Ishikawa (cell line): Measurements from ENCODE around the gene NAB1.

ENCODE experiments used
- CEBPB ChIP-seq: IDR thresholded peaks from 2 replicates; pipeline ENCODE4 v1.6.1; 2012
- CREB1 ChIP-seq: IDR thresholded peaks from 2 replicates; pipeline ENCODE4 v1.6.1; 2012; ENCODE audit warnings: low read depth
- EP300 ChIP-seq: IDR thresholded peaks from 2 replicates; pipeline ENCODE4 v1.6.1; 2012; ENCODE audit warnings: borderline replicate concordance
- FOXM1 ChIP-seq: IDR thresholded peaks from 2 replicates; pipeline ENCODE4 v1.6.1; 2012; ENCODE audit warnings: low read depth, borderline replicate concordance
- NFIC ChIP-seq: IDR thresholded peaks from 2 replicates; pipeline ENCODE4 v1.6.1; 2012
- RAD21 ChIP-seq: IDR thresholded peaks from 2 replicates; pipeline ENCODE4 v1.6.1; 2012; ENCODE audit warnings: low read depth
- TCF12 ChIP-seq: IDR thresholded peaks from 2 replicates; pipeline ENCODE4 v1.6.1; 2012; ENCODE audit warnings: low read depth
- TEAD4 ChIP-seq: IDR thresholded peaks from 2 replicates; pipeline ENCODE4 v1.6.1; 2012
- TF ChIP-seq, protein P1 (sequence below): IDR thresholded peaks from 2 replicates; pipeline ENCODE4 v1.6.1; 2012; ENCODE audit warnings: low read depth, mild to moderate bottlenecking

DNA sequence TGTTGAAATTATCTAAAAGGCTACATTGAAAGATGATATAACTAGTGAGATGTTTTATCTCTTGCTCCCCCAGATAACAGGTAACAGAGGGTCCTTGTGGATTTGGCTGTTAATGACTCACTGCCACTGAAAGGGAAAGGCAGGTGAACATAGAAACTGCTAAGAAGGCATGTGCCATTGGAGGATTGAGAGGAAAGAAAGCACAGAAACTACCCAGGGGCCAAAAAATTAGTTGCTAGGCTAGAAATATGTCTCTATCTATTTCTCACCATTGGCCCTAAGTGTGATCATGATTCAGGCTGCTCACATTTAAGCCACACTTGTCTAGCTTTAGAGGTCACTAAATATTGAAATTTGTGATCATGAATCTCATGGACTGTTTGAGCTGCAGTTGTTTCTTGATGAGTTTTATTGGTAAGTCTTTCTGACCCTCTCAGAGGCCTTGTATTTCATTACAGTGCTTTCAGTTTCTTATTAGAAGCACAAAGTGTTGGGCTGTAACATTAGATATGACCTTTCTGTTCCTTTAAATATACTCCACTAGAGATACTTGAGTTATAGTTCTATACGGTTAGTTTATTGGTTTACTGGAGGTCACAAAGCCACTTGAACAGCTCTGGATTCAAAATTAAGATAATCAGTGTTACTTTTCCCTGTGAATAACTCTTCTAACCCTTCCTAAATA, 26.2 kb downstream of the NAB1 start:
- TF ChIP-seq RAD21 (no peak), EP300 (no peak), NFIC (no peak), CEBPB (no peak), CREB1 (no peak), TEAD4 (no peak), TCF12 (no peak), FOXM1 (no peak)
- TF ChIP-seq, protein P1, sequence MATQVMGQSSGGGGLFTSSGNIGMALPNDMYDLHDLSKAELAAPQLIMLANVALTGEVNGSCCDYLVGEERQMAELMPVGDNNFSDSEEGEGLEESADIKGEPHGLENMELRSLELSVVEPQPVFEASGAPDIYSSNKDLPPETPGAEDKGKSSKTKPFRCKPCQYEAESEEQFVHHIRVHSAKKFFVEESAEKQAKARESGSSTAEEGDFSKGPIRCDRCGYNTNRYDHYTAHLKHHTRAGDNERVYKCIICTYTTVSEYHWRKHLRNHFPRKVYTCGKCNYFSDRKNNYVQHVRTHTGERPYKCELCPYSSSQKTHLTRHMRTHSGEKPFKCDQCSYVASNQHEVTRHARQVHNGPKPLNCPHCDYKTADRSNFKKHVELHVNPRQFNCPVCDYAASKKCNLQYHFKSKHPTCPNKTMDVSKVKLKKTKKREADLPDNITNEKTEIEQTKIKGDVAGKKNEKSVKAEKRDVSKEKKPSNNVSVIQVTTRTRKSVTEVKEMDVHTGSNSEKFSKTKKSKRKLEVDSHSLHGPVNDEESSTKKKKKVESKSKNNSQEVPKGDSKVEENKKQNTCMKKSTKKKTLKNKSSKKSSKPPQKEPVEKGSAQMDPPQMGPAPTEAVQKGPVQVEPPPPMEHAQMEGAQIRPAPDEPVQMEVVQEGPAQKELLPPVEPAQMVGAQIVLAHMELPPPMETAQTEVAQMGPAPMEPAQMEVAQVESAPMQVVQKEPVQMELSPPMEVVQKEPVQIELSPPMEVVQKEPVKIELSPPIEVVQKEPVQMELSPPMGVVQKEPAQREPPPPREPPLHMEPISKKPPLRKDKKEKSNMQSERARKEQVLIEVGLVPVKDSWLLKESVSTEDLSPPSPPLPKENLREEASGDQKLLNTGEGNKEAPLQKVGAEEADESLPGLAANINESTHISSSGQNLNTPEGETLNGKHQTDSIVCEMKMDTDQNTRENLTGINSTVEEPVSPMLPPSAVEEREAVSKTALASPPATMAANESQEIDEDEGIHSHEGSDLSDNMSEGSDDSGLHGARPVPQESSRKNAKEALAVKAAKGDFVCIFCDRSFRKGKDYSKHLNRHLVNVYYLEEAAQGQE, result no peak
